HepG2 (cell line): Measurements from ENCODE around the gene PDK2. TPM values are rescaled to one million over a fixed set of nuclear protein-coding genes. Genes with fewer than 3 reads are reported as not detected.
A peak's percentile ranks its signal among the peaks of the same experiment; 100 is the strongest.

Experiments used
- AHR ChIP-seq: IDR thresholded peaks from 2 replicates; pipeline ENCODE4 v1.6.1; 2018; ENCODE audit warnings: missing genetic modification reagents, missing compliant biosample characterization
- ARNT2 ChIP-seq: sonication (generic); formaldehyde crosslinking; IDR thresholded peaks from 2 replicates; pipeline ENCODE4 v1.8.0; 2022; ENCODE audit warnings: mild to moderate bottlenecking, low read depth, missing genetic modification reagents, moderate library complexity
- ATF2 ChIP-seq: sonication (generic); formaldehyde crosslinking; IDR thresholded peaks from 2 replicates; pipeline ENCODE4 v1.4.0; 2020; ENCODE audit warnings: missing genetic modification reagents
- ERF ChIP-seq: IDR thresholded peaks from 2 replicates; pipeline ENCODE4 v1.6.1; 2018; ENCODE audit warnings: missing biosample characterization, missing genetic modification reagents
- GLI4 ChIP-seq: sonication (generic); formaldehyde crosslinking; IDR thresholded peaks from 2 replicates; pipeline ENCODE4 v1.5.1; 2020; ENCODE audit warnings: missing genetic modification reagents, mild to moderate bottlenecking, moderate library complexity, borderline replicate concordance
- IKZF4 ChIP-seq: sonication (generic); formaldehyde crosslinking; IDR thresholded peaks from 2 replicates; pipeline ENCODE4 v1.5.1; 2020; ENCODE audit warnings: borderline replicate concordance, mild to moderate bottlenecking, low read depth, missing genetic modification reagents; ENCODE audit errors: not compliant biosample characterization
- MBD4 ChIP-seq: IDR thresholded peaks from 2 replicates; pipeline ENCODE4 v1.6.1; 2012; ENCODE audit warnings: low read length, inconsistent platforms, borderline replicate concordance
- RXRB ChIP-seq: IDR thresholded peaks from 2 replicates; pipeline ENCODE4 v1.6.1; 2016; ENCODE audit warnings: borderline replicate concordance, missing genetic modification reagents, missing compliant biosample characterization
- SMAD9 ChIP-seq: sonication (generic); formaldehyde crosslinking; IDR thresholded peaks from 2 replicates; pipeline ENCODE4 v1.5.1; 2020; ENCODE audit warnings: mild to moderate bottlenecking, missing genetic modification reagents
- STAG1 ChIP-seq: sonication (generic); formaldehyde crosslinking; IDR thresholded peaks from 2 replicates; pipeline ENCODE4 v1.4.0; 2020; ENCODE audit warnings: missing genetic modification reagents
- TFE3 ChIP-seq: IDR thresholded peaks from 2 replicates; pipeline ENCODE4 v1.6.1; 2016
- ZGPAT ChIP-seq: IDR thresholded peaks from 2 replicates; pipeline ENCODE4 v1.6.1; 2016; ENCODE audit warnings: mild to moderate bottlenecking
- ZNF10 ChIP-seq: sonication (generic); formaldehyde crosslinking; IDR thresholded peaks from 2 replicates; pipeline ENCODE4 v1.4.0; 2020; ENCODE audit warnings: mild to moderate bottlenecking, low read depth, missing genetic modification reagents, borderline replicate concordance
- ZNF124 ChIP-seq: sonication (generic); formaldehyde crosslinking; IDR thresholded peaks from 2 replicates; pipeline ENCODE4 v1.4.0; 2020; ENCODE audit warnings: missing genetic modification reagents
- ZNF33B ChIP-seq: sonication (generic); formaldehyde crosslinking; IDR thresholded peaks from 2 replicates; pipeline ENCODE4 v1.5.1; 2020; ENCODE audit warnings: mild to moderate bottlenecking, missing genetic modification reagents
- ZNF441 ChIP-seq: sonication (generic); formaldehyde crosslinking; IDR thresholded peaks from 2 replicates; pipeline ENCODE4 v1.7.0; 2021; ENCODE audit warnings: missing genetic modification reagents, borderline replicate concordance
- ZNF451 ChIP-seq: sonication (generic); formaldehyde crosslinking; IDR thresholded peaks from 2 replicates; pipeline ENCODE4 v1.5.0; 2020; ENCODE audit warnings: mild to moderate bottlenecking, missing genetic modification reagents
- ZNF563 ChIP-seq: sonication (generic); formaldehyde crosslinking; IDR thresholded peaks from 2 replicates; pipeline ENCODE4 v1.8.0; 2022; ENCODE audit warnings: mild to moderate bottlenecking, moderate library complexity, missing genetic modification reagents
- polyA plus RNA-seq, 8 experiments: library from polyadenylated mRNA; depleted of rRNA in 3 of 8; stranded (reverse) in 7 of 8; unstranded in 1 of 8; fragments of >200 nt; fragmentation: Illumina TruSeq in 4 of 8; extraction: Trizol in 4 of 8; gene quantifications; 2 replicates each; pipeline versions ENCODE4 v1.2.1 to v1.2.3, GENCODE V29; 2011 to 2016; ENCODE audit warnings: low read depth in 4 of 8, missing spikeins in 1 of 8, mixed read lengths in 1 of 8; ENCODE audit not compliant: insufficient read depth in 1 of 8
- total RNA-seq, 5 experiments: library from RNA; depleted of rRNA; stranded (reverse); fragments of >200 nt; fragmentation: Illumina TruSeq; extraction: Trizol; gene quantifications; 2 replicates each; pipeline ENCODE4 v1.2.3, GENCODE V29; 2016; ENCODE audit warnings: low read depth in 1 of 5
- TF ChIP-seq, protein P1 (sequence below): sonication (generic); formaldehyde crosslinking; IDR thresholded peaks from 2 replicates; pipeline ENCODE4 v1.4.0; 2020; ENCODE audit warnings: mild to moderate bottlenecking, missing genetic modification reagents
- TF ChIP-seq, protein P2 (sequence below): sonication (generic); formaldehyde crosslinking; IDR thresholded peaks from 2 replicates; pipeline ENCODE4 v1.9.0; 2022; ENCODE audit warnings: low read depth, missing genetic modification reagents

The PDK2 gene
- total and polyA plus RNA-seq, 2 of the 13 experiments (the other 11 are each of a cell fraction or from before 2014, with no cell fraction given) = 18.5 to 59.7 TPM

- TF ChIP-seq STAG1 = peak; percentile 56
- peak; percentile 25; the same call in 1 of the 2 replicates for TF ChIP-seq ZGPAT (CRISPR knock-in tag)
- TF ChIP-seq ZNF441 = 0 out of 2 replicates have a peak, but pooled peaks have one; percentile 51
- no peak for TF ChIP-seq SMAD9 (CRISPR knock-in tag)
- peak; percentile 55; the same call in 1 of the 2 replicates for TF ChIP-seq ZNF563 (CRISPR knock-in tag)
- TF ChIP-seq, protein P1, sequence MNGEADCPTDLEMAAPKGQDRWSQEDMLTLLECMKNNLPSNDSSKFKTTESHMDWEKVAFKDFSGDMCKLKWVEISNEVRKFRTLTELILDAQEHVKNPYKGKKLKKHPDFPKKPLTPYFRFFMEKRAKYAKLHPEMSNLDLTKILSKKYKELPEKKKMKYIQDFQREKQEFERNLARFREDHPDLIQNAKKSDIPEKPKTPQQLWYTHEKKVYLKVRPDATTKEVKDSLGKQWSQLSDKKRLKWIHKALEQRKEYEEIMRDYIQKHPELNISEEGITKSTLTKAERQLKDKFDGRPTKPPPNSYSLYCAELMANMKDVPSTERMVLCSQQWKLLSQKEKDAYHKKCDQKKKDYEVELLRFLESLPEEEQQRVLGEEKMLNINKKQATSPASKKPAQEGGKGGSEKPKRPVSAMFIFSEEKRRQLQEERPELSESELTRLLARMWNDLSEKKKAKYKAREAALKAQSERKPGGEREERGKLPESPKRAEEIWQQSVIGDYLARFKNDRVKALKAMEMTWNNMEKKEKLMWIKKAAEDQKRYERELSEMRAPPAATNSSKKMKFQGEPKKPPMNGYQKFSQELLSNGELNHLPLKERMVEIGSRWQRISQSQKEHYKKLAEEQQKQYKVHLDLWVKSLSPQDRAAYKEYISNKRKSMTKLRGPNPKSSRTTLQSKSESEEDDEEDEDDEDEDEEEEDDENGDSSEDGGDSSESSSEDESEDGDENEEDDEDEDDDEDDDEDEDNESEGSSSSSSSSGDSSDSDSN (CRISPR knock-in tag) = peak; percentile 88; the same call in 1 of the 2 replicates
- TF ChIP-seq AHR = no peak
- TF ChIP-seq ZNF33B = no peak
- no peak for TF ChIP-seq ZNF10 (CRISPR knock-in tag)
- peak; percentile 47; the same call in 1 of the 2 replicates for TF ChIP-seq ERF (CRISPR knock-in tag)
- TF ChIP-seq, protein P2, sequence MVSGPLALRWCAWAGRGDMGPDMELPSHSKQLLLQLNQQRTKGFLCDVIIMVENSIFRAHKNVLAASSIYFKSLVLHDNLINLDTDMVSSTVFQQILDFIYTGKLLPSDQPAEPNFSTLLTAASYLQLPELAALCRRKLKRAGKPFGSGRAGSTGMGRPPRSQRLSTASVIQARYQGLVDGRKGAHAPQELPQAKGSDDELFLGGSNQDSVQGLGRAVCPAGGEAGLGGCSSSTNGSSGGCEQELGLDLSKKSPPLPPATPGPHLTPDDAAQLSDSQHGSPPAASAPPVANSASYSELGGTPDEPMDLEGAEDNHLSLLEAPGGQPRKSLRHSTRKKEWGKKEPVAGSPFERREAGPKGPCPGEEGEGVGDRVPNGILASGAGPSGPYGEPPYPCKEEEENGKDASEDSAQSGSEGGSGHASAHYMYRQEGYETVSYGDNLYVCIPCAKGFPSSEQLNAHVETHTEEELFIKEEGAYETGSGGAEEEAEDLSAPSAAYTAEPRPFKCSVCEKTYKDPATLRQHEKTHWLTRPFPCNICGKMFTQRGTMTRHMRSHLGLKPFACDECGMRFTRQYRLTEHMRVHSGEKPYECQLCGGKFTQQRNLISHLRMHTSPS (CRISPR knock-in tag) = no peak
- no peak for TF ChIP-seq ZNF124 (CRISPR knock-in tag)
- TF ChIP-seq ATF2 (CRISPR knock-in tag) = no peak
- TF ChIP-seq RXRB (CRISPR knock-in tag) = no peak
- TF ChIP-seq IKZF4 (CRISPR knock-in tag) = peak; percentile 82
- TF ChIP-seq ARNT2 (CRISPR knock-in tag) = peak; percentile 21; the same call in 1 of the 2 replicates
- no peak for TF ChIP-seq MBD4
- 0 out of 2 replicates have a peak, but pooled peaks have one; percentile 38 for TF ChIP-seq ZNF451 (CRISPR knock-in tag)
- TF ChIP-seq TFE3 (CRISPR knock-in tag) = no peak
- no peak for TF ChIP-seq GLI4 (CRISPR knock-in tag)
These were observed 22.3 kb downstream of the PDK2 start (continued) for GRCh38 chr17:50117202-50118051.
